Measurements from ENCODE around the gene CD8B.
"Not testable (repeated sequence)": the region's sequence is repeated elsewhere in the genome, so short reads cannot be mapped to it uniquely, and the experiment has no call there.

DNA sequence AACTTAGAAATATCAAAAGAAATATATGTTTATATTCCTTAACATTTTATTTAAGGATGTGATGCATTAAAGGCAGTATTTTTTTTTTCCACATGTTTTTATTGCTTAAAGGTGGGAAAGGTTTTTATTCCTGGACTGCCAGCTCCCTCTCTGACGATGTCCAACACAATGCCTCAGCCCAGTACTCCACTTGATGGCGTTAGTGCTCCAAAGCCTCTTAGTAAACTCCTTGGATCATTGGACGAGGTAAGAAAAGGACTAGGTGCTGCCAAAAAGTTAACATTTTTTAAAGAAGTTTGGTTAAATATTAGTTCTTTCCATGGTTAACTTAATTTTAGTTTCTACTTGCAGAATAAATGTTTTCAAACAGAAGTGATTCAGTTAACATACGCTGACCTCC, 39.0 kb upstream of the CD8B start:
- TF ChIP-seq, protein P1, sequence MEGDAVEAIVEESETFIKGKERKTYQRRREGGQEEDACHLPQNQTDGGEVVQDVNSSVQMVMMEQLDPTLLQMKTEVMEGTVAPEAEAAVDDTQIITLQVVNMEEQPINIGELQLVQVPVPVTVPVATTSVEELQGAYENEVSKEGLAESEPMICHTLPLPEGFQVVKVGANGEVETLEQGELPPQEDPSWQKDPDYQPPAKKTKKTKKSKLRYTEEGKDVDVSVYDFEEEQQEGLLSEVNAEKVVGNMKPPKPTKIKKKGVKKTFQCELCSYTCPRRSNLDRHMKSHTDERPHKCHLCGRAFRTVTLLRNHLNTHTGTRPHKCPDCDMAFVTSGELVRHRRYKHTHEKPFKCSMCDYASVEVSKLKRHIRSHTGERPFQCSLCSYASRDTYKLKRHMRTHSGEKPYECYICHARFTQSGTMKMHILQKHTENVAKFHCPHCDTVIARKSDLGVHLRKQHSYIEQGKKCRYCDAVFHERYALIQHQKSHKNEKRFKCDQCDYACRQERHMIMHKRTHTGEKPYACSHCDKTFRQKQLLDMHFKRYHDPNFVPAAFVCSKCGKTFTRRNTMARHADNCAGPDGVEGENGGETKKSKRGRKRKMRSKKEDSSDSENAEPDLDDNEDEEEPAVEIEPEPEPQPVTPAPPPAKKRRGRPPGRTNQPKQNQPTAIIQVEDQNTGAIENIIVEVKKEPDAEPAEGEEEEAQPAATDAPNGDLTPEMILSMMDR (conservative IDR thresholded peaks at IDR 0.05), result not testable (repeated sequence)
- not testable (repeated sequence) for TF ChIP-seq ZFX (IDR thresholded peaks at IDR 0.05)

All from C4-2B (cell line).